Measurements from ENCODE around the gene PDE9A.

The PDE9A gene

DNA sequence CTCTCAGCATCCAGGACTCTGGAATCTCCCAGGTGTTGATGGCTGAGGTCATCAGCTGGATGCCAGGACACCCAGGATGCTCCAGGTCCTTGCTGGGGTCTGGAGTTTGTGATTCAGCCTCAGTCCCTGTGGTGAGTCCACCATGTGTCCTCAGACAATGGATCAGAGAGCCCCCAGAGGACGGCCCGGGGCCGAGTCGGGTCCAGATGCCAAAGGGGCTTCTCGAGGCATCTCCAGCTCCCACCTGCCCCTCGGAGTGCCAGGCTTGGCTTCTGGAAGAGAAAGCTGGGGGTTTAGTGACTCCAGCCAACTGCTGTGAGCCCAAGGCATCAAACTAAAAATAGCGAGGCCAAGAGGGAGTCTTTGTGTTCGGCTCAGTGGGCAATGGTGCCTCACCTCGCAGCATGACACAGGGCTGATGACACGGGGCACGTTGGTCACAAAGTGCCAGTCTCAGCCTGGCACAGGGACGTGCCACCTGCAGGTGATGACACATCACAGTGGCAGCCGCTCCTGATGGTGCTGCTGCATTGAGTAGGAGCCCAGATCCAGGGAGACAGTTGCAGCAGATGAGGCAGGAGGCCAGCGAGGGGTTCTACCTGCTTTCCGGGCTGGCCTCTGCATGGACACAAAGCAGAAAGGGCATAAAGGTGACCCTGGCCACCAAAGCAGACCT lies 10.6 kb downstream of the PDE9A start:
- in situ Hi-C loops (cut with HindIII; ENCODE audit: low sequenced_read_pairs) = no loop called here
- DNase-seq (ENCODE audit: low read depth) = no peak
- no peak overlapping the region for H3K4me3 ChIP-seq (ENCODE audit: low read depth, low read length)
- TF ChIP-seq, protein P1, sequence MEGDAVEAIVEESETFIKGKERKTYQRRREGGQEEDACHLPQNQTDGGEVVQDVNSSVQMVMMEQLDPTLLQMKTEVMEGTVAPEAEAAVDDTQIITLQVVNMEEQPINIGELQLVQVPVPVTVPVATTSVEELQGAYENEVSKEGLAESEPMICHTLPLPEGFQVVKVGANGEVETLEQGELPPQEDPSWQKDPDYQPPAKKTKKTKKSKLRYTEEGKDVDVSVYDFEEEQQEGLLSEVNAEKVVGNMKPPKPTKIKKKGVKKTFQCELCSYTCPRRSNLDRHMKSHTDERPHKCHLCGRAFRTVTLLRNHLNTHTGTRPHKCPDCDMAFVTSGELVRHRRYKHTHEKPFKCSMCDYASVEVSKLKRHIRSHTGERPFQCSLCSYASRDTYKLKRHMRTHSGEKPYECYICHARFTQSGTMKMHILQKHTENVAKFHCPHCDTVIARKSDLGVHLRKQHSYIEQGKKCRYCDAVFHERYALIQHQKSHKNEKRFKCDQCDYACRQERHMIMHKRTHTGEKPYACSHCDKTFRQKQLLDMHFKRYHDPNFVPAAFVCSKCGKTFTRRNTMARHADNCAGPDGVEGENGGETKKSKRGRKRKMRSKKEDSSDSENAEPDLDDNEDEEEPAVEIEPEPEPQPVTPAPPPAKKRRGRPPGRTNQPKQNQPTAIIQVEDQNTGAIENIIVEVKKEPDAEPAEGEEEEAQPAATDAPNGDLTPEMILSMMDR (IDR thresholded peaks at IDR 0.05; ENCODE audit: low read depth, low read length, missing control alignments) = no peak

DNA sequence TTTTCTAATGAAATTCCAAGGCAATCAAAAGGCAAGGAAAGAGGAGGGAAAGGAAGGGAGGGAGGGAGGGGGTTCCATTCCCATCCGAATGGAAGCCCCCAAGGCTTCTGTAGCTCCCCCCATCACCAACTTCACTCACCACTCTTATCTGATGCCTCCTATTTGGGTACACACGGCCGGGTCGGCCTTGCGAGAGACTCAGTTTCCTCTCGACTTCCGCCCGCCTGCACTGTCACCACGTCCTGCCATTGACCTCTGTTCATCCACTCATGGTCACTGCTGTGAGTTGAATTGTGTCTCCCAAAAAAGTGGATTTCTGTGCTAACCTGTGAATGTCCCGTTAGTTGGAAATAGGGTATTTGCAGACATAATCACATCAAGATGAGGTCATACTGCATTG lies 11.2 kb downstream of the PDE9A start:
- in situ Hi-C loops (cut with HindIII; ENCODE audit: low sequenced_read_pairs) = no loop called here
- TF ChIP-seq, protein P1 (IDR thresholded peaks at IDR 0.05; ENCODE audit: low read depth, low read length, missing control alignments) = no peak
- no peak for DNase-seq (ENCODE audit: low read depth)
- no peak overlapping the region for H3K4me3 ChIP-seq (ENCODE audit: low read depth, low read length)

DNA sequence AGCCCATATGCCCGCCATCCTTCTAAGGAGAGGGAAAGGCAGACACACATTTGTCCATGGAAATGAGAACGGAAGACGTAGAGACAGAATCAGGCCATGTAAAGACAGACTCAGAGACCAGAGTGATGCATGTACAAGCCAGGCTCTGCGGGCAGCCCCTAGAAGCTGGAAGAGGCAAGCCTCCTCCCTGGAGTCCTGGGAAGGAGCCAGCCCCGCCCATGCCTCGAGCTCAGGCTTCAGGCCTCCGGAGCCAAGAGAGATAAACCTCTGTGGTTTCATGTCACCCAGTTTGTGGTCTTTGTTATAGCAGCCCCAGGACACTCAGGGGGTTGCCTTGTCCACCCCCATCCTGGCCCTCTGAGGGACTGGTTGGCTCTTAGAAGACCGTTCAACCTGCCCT lies 11.6 kb downstream of the PDE9A start:
- in situ Hi-C loops (cut with HindIII; ENCODE audit: low sequenced_read_pairs) = no loop called here
- TF ChIP-seq, protein P1 (IDR thresholded peaks at IDR 0.05; ENCODE audit: low read depth, low read length, missing control alignments) = no peak
- DNase-seq (ENCODE audit: low read depth) = no peak
- H3K4me3 ChIP-seq (ENCODE audit: low read depth, low read length) = no peak overlapping the region

DNA sequence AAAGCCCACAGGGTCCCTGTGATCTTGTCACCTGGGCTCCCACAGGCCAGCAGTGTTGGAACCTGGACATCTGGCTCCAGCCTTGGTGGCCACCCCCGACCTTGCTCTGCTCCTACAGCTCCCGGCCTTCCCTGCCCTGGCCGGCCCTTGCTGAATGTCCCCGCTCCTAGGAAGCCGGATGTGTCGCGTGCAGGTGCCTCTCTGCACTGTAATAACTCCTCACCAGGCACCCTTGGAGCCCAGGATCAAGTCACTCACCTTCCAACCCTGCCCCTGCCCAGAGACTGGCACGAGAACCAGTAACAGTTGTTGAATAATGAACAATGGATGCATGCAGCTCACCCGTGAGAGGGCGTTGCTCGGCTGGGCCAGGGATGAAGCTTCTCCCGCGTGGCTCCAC lies 12.1 kb downstream of the PDE9A start:
- H3K4me3 ChIP-seq (ENCODE audit: low read depth, low read length) = no peak overlapping the region
- in situ Hi-C loops (cut with HindIII; ENCODE audit: low sequenced_read_pairs) = no loop called here
- DNase-seq (ENCODE audit: low read depth) = no peak
- TF ChIP-seq, protein P1 (IDR thresholded peaks at IDR 0.05; ENCODE audit: low read depth, low read length, missing control alignments) = no peak

DNA sequence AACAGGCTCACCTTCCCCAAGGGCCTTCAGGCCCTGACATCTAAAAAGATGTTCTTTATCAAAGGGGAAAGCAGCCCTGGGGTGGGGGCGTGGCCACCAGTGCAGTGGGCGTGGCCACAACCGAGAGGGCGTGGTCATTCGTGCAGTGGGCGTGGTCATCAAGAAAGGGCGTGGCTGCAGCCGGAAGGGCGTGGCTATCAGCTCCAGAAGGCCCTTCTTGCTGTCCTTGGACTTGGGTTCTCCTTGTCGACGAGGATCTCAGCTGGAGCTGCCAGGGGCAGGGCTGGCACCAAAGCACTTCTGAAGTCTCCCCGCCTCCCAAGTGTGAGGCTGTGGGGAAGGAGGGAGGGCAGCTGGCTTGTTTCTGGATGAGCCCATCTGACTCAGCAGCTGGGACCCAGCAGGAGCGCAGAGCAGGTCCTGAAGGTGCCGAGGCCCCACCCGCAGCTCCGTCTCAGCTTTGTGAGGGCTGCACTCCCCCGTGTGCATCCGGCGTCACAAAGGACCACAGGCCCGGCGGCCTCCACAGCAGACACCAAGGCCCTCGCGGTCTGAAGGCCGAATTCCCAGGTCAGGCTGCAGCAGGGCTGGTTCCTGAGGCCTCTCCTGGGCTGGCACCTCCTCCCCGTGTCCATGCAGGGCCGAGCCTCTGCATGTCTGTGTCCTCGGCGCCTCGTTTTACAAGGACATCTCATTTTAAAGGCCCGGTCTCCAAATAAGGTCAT lies 12.8 kb downstream of the PDE9A start:
- TF ChIP-seq, protein P1 (IDR thresholded peaks at IDR 0.05; ENCODE audit: low read depth, low read length, missing control alignments) = no peak
- DNase-seq (ENCODE audit: low read depth) = no peak
- H3K4me3 ChIP-seq (ENCODE audit: low read depth, low read length) = no peak overlapping the region
- in situ Hi-C loops (cut with HindIII; ENCODE audit: low sequenced_read_pairs) = no loop called here

DNA sequence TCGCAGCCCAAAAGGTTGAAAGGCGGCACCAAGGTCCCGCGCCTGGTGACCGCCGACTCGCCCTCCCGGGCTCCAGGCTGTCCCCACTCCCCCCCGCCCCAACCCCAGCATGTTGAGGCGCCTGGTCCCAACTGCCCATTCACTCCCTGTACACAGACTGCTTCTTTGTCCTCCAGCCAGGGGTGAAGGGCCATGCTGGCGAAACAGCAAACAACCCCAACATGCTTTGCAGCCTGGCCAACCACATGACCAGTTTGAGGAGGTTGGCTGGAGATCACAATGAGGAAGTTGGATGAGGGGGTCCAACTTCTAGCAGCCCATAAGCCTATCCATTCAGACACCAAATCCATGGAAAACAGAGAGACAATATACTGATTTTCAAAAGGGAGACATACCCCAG lies 13.5 kb downstream of the PDE9A start:
- TF ChIP-seq, protein P1 (IDR thresholded peaks at IDR 0.05; ENCODE audit: low read depth, low read length, missing control alignments) = no peak

More for the DNA sequence above, 13.5 kb downstream of the PDE9A start:
- H3K4me3 ChIP-seq (ENCODE audit: low read depth, low read length) = no peak overlapping the region
- DNase-seq (ENCODE audit: low read depth) = no peak
- in situ Hi-C loops (cut with HindIII; ENCODE audit: low sequenced_read_pairs) = no loop called here

Measured in astrocyte of the cerebellum (primary cell).